Body of pancreas (tissue), 4 donors: ENCODE measurements around the gene NR3C2.

Source experiments
- POLR2A ChIP-seq, 3 donors: fragments of 450-650 bp; IDR thresholded peaks; one replicate each; pipeline ENCODE4 v1.6.1; 2016; ENCODE audit warnings: antibody characterized with exemption in 3 of 3, mild to moderate bottlenecking in 2 of 3
- TF ChIP-seq, protein P1 (sequence below), 7 experiments: fragments of 450-650 bp in 4 of 7; fragments of 200-600 bp in 3 of 7; sonication (generic) in 3 of 7; IDR thresholded peaks; one replicate each; pipeline ENCODE4 v1.5.1; 2016 to 2019; ENCODE audit warnings: antibody characterized with exemption in 7 of 7

DNA sequence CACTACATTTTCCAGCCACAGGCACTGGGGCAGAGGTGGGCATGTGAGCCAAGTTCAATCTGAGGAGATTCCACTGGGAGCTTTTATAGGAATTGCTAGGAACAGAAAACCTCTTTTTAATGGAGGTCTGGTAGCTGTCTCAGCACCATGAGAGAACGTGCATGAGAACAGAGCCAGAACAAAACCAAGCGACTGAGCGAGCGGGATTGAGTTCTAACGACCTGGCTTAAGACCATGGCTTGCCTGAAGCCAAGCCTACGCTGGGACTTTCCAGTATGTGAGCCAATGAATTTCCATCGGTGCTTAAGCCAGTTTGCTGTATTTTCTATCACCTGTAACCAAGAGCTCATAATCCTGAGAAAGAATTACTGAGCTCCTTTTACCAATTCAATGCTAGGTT is 183.7 kb downstream of the NR3C2 start:
- TF ChIP-seq, protein P1, sequence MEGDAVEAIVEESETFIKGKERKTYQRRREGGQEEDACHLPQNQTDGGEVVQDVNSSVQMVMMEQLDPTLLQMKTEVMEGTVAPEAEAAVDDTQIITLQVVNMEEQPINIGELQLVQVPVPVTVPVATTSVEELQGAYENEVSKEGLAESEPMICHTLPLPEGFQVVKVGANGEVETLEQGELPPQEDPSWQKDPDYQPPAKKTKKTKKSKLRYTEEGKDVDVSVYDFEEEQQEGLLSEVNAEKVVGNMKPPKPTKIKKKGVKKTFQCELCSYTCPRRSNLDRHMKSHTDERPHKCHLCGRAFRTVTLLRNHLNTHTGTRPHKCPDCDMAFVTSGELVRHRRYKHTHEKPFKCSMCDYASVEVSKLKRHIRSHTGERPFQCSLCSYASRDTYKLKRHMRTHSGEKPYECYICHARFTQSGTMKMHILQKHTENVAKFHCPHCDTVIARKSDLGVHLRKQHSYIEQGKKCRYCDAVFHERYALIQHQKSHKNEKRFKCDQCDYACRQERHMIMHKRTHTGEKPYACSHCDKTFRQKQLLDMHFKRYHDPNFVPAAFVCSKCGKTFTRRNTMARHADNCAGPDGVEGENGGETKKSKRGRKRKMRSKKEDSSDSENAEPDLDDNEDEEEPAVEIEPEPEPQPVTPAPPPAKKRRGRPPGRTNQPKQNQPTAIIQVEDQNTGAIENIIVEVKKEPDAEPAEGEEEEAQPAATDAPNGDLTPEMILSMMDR (IDR thresholded peaks at IDR 0.05): no peak
- no peak for TF ChIP-seq POLR2A (IDR thresholded peaks at IDR 0.05)
